Measurements from ENCODE around the gene STAT1.

The STAT1 gene

GRCh38 chr2:190987116-190987515, 26.9 kb downstream of the STAT1 start:
- Histone ChIP-seq H3K27me3 (ENCODE audit: insufficient read depth, low read length) (no peaks in the 10 kb centered on the region), H4K12ac (ENCODE audit: low read depth, low read length) (no peak overlapping the region), H3K4ac (ENCODE audit: low read depth, low read length) (no peak overlapping the region), H2AK5ac (ENCODE audit: low read length) (no peak overlapping the region), H3K27ac (ENCODE audit: low read depth, low read length) (no peak overlapping the region), H4K91ac (ENCODE audit: low read depth, low read length) (no peak overlapping the region), H2BK120ac (ENCODE audit: insufficient read depth, low read length, poor library complexity) (no peak overlapping the region), H4K8ac (ENCODE audit: low read depth, low read length) (no peak overlapping the region), H2BK5ac (ENCODE audit: low read depth, low read length, poor library complexity) (no peak overlapping the region), H3K4me1 (ENCODE audit: control insufficient read depth in 1 of 2, insufficient read depth in 2 of 2, low read length in 2 of 2) (peaks cover 10 to 24% of the 10 kb centered on the region in 2 experiments), H3K9me3 (ENCODE audit: insufficient read depth, low read depth, low read length) (peaks cover 5% of the 10 kb centered on the region), H3K14ac (ENCODE audit: low read length) (no peak overlapping the region), H2BK12ac (ENCODE audit: low read length) (no peak overlapping the region), H3K79me1 (ENCODE audit: low read length) (no peaks in the 10 kb centered on the region), H3K9ac (ENCODE audit: low read length) (no peak overlapping the region), H2AFZ (ENCODE audit: insufficient read depth, low read length, poor library complexity) (no peak overlapping the region), H3K4me2 (ENCODE audit: low read length) (no peak overlapping the region), H3K18ac (ENCODE audit: low read length) (no peak overlapping the region), H3K36me3 (ENCODE audit: control insufficient read depth in 1 of 2, insufficient read depth in 2 of 2, low read length in 2 of 2) (peaks cover 29 to 45% of the 10 kb centered on the region in 2 experiments), H3K23ac (ENCODE audit: low read length) (no peak overlapping the region), H3K4me3 (ENCODE audit: low read depth, low read length) (no peak overlapping the region), H3K79me2 (ENCODE audit: control insufficient read depth, insufficient read depth, low read length, poor library complexity) (no peaks in the 10 kb centered on the region)
- no CpG with 5 or more reads among the region's 1 CpG for WGBS (ENCODE audit: extremely low coverage, insufficient coverage, insufficient read length)
- DNase-seq, result no peak

- Histone ChIP-seq H3K14ac (ENCODE audit: low read length) (peak overlapping the region; percentile 37), H3K4me1 (ENCODE audit: control insufficient read depth in 1 of 2, insufficient read depth in 2 of 2, low read length in 2 of 2) (peaks cover 11 to 24% of the 10 kb centered on the region in 2 experiments), H3K18ac (ENCODE audit: low read length) (no peak overlapping the region), H3K4me3 (ENCODE audit: low read depth, low read length) (no peak overlapping the region), H2BK12ac (ENCODE audit: low read length) (peak overlapping the region; percentile 76), H2BK5ac (ENCODE audit: low read depth, low read length, poor library complexity) (peak overlapping the region; percentile 26), H2BK120ac (ENCODE audit: insufficient read depth, low read length, poor library complexity) (peak overlapping the region; percentile 53), H3K23ac (ENCODE audit: low read length) (no peak overlapping the region), H3K9ac (ENCODE audit: low read length) (no peak overlapping the region), H3K79me1 (ENCODE audit: low read length) (no peaks in the 10 kb centered on the region), H3K4me2 (ENCODE audit: low read length) (no peak overlapping the region), H2AFZ (ENCODE audit: insufficient read depth, low read length, poor library complexity) (no peak overlapping the region), H3K9me3 (ENCODE audit: insufficient read depth, low read depth, low read length) (peaks cover 5% of the 10 kb centered on the region), H3K36me3 (ENCODE audit: control insufficient read depth in 1 of 2, insufficient read depth in 2 of 2, low read length in 2 of 2) (peaks cover 30 to 45% of the 10 kb centered on the region in 2 experiments), H3K27ac (ENCODE audit: low read depth, low read length) (peak overlapping the region; percentile 30), H2AK5ac (ENCODE audit: low read length) (peak overlapping the region; percentile 69), H4K12ac (ENCODE audit: low read depth, low read length) (no peak overlapping the region), H4K8ac (ENCODE audit: low read depth, low read length) (no peak overlapping the region), H3K79me2 (ENCODE audit: control insufficient read depth, insufficient read depth, low read length, poor library complexity) (no peaks in the 10 kb centered on the region), H4K91ac (ENCODE audit: low read depth, low read length) (no peak overlapping the region), H3K4ac (ENCODE audit: low read depth, low read length) (no peak overlapping the region), H3K27me3 (ENCODE audit: insufficient read depth, low read length) (no peaks in the 10 kb centered on the region)
- no CpG with 5 or more reads among the region's 13 CpGs for WGBS (ENCODE audit: extremely low coverage, insufficient coverage, insufficient read length)
- DNase-seq, result no peak
Observed at GRCh38 chr2:190986221-190986953, 27.6 kb downstream of the STAT1 start.

- H3K36me3 ChIP-seq (ENCODE audit: control insufficient read depth in 1 of 2, insufficient read depth in 2 of 2, low read length in 2 of 2), result peaks cover 25 to 40% of the 10 kb centered on the region in 2 experiments
- H3K27me3 ChIP-seq (ENCODE audit: insufficient read depth, low read length), result no peaks in the 10 kb centered on the region
- H3K9ac ChIP-seq (ENCODE audit: low read length), result no peak overlapping the region
- no peak overlapping the region for H3K18ac ChIP-seq (ENCODE audit: low read length)
- H4K12ac ChIP-seq (ENCODE audit: low read depth, low read length), result no peak overlapping the region
- no peak overlapping the region for H2BK12ac ChIP-seq (ENCODE audit: low read length)
- no peak overlapping the region for H2BK5ac ChIP-seq (ENCODE audit: low read depth, low read length, poor library complexity)
- H3K14ac ChIP-seq (ENCODE audit: low read length), result no peak overlapping the region
- WGBS (ENCODE audit: extremely low coverage, insufficient coverage, insufficient read length), result no CpG with 5 or more reads among the region's 5 CpGs
- H2AK5ac ChIP-seq (ENCODE audit: low read length), result no peak overlapping the region
- no peak overlapping the region for H3K4me2 ChIP-seq (ENCODE audit: low read length)
- no peak overlapping the region for H3K4me3 ChIP-seq (ENCODE audit: low read depth, low read length)
- H3K9me3 ChIP-seq (ENCODE audit: insufficient read depth, low read depth, low read length), result peaks cover 5% of the 10 kb centered on the region
- H3K4me1 ChIP-seq (ENCODE audit: control insufficient read depth in 1 of 2, insufficient read depth in 2 of 2, low read length in 2 of 2), result peaks cover 15 to 36% of the 10 kb centered on the region in 2 experiments
- no peak overlapping the region for H4K8ac ChIP-seq (ENCODE audit: low read depth, low read length)
- no peak for DNase-seq
- no peaks in the 10 kb centered on the region for H3K79me2 ChIP-seq (ENCODE audit: control insufficient read depth, insufficient read depth, low read length, poor library complexity)
- H3K27ac ChIP-seq (ENCODE audit: low read depth, low read length), result peak overlapping the region; percentile 17
- peaks cover 8% of the 10 kb centered on the region for H3K79me1 ChIP-seq (ENCODE audit: low read length)
- H2AFZ ChIP-seq (ENCODE audit: insufficient read depth, low read length, poor library complexity), result no peak overlapping the region
- no peak overlapping the region for H3K4ac ChIP-seq (ENCODE audit: low read depth, low read length)
- H4K91ac ChIP-seq (ENCODE audit: low read depth, low read length), result no peak overlapping the region
- no peak overlapping the region for H2BK120ac ChIP-seq (ENCODE audit: insufficient read depth, low read length, poor library complexity)
- no peak overlapping the region for H3K23ac ChIP-seq (ENCODE audit: low read length)
Observed at GRCh38 chr2:190984595-190984994, 29.4 kb downstream of the STAT1 start.

GRCh38 chr2:190982262-190983034, 31.5 kb downstream of the STAT1 start:
- no peaks in the 10 kb centered on the region for H3K79me2 ChIP-seq (ENCODE audit: control insufficient read depth, insufficient read depth, low read length, poor library complexity)
- H3K36me3 ChIP-seq (ENCODE audit: control insufficient read depth in 1 of 2, insufficient read depth in 2 of 2, low read length in 2 of 2), result peaks cover 19 to 31% of the 10 kb centered on the region in 2 experiments
- no peak overlapping the region for H3K14ac ChIP-seq (ENCODE audit: low read length)
- WGBS (ENCODE audit: extremely low coverage, insufficient coverage, insufficient read length), result no CpG with 5 or more reads among the region's 8 CpGs
- H3K4ac ChIP-seq (ENCODE audit: low read depth, low read length), result no peak overlapping the region
- H4K91ac ChIP-seq (ENCODE audit: low read depth, low read length), result no peak overlapping the region
- H4K8ac ChIP-seq (ENCODE audit: low read depth, low read length), result no peak overlapping the region
- no peak overlapping the region for H3K4me2 ChIP-seq (ENCODE audit: low read length)
- no peak overlapping the region for H2BK12ac ChIP-seq (ENCODE audit: low read length)
- no peak overlapping the region for H4K12ac ChIP-seq (ENCODE audit: low read depth, low read length)
- peaks cover 10% of the 10 kb centered on the region for H3K79me1 ChIP-seq (ENCODE audit: low read length)
- no peak overlapping the region for H2AK5ac ChIP-seq (ENCODE audit: low read length)
- no peak overlapping the region for H3K9ac ChIP-seq (ENCODE audit: low read length)
- H3K4me3 ChIP-seq (ENCODE audit: low read depth, low read length), result no peak overlapping the region
- no peak overlapping the region for H2BK5ac ChIP-seq (ENCODE audit: low read depth, low read length, poor library complexity)
- H3K4me1 ChIP-seq (ENCODE audit: control insufficient read depth in 1 of 2, insufficient read depth in 2 of 2, low read length in 2 of 2), result peaks cover 18 to 39% of the 10 kb centered on the region in 2 experiments
- H3K9me3 ChIP-seq (ENCODE audit: insufficient read depth, low read depth, low read length), result peaks cover 5% of the 10 kb centered on the region
- no peak overlapping the region for H3K27ac ChIP-seq (ENCODE audit: low read depth, low read length)
- no peak overlapping the region for H3K23ac ChIP-seq (ENCODE audit: low read length)
- no peak overlapping the region for H3K18ac ChIP-seq (ENCODE audit: low read length)
- no peak for DNase-seq
- no peaks in the 10 kb centered on the region for H3K27me3 ChIP-seq (ENCODE audit: insufficient read depth, low read length)
- no peak overlapping the region for H2BK120ac ChIP-seq (ENCODE audit: insufficient read depth, low read length, poor library complexity)
- no peak overlapping the region for H2AFZ ChIP-seq (ENCODE audit: insufficient read depth, low read length, poor library complexity)

Measured in trophoblast cell (in vitro differentiated cells and primary cell).